Mesodermal cell (in vitro differentiated cells): ENCODE data around the gene SIL1.
"Not testable (repeated sequence)": the region's sequence is repeated elsewhere in the genome, so short reads cannot be mapped to it uniquely, and the experiment has no call there.

Experiments
- H3K27ac ChIP-seq: 2 replicates; pipeline ENCODE4 v1.7.0; 2013; ENCODE audit warnings: mild to moderate bottlenecking, low read depth, low read length, moderate library complexity; ENCODE audit not compliant: severe bottlenecking
- H3K36me3 ChIP-seq: 2 replicates; pipeline ENCODE4 v1.7.1; 2013; ENCODE audit warnings: mild to moderate bottlenecking, low read length, moderate library complexity; ENCODE audit not compliant: control insufficient read depth, insufficient read depth
- H3K4me1 ChIP-seq: one replicate; pipeline ENCODE4 v1.7.1; 2013; ENCODE audit warnings: mild to moderate bottlenecking, low read length; ENCODE audit not compliant: insufficient read depth, control insufficient read depth, poor library complexity, severe bottlenecking
- H3K4me3 ChIP-seq: 2 replicates; pipeline ENCODE4 v1.7.0; 2013; ENCODE audit warnings: low read length, control low read depth, mild to moderate bottlenecking; ENCODE audit not compliant: insufficient read depth, poor library complexity, severe bottlenecking; ENCODE audit errors: extremely low read depth
- H3K9me3 ChIP-seq: 2 replicates; pipeline ENCODE4 v1.7.1; 2013; ENCODE audit warnings: mild to moderate bottlenecking, low read length, moderate library complexity; ENCODE audit not compliant: control insufficient read depth
- WGBS, 2 experiments: methylation state at CpG; one replicate each; pipeline ENCODE4 v1.1.5; 2013; ENCODE audit warnings: missing lambda C conversion rate in 2 of 2; ENCODE audit not compliant: insufficient coverage in 2 of 2; 5-methylcytosine and 5-hydroxymethylcytosine counted together

The SIL1 gene

DNA sequence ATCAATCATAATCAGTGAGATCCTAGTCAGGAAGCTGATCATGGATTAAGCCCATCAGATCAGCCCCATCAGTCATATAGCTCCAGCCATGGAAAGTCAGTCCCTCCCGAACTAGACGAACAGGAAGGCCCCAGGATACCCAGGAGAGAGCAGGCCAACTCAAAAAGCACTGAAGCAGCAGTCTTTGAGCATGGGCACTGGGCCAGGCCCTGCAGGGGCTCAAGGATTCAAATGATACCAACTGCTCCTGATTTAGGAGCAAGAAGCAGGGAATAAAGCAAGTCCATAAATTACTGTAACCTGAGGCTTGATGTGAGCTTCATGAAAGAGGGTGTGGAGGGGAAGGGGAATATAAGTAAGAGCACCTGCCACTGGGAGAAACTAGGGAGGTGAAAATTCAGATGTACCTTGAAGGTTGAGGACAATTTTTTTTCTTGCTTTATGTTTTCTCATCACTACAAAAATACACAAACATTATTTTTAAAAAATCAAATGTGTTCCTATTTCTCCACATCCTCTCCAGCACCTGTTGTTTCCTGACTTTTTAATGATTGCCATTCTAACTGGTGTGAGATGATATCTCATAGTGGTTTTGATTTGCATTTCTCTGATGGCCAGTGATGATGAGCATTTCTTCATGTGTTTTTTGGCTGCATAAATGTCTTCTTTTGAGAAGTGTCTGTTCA, 115.2 kb downstream of the SIL1 start:
- WGBS, 2 experiments, result 90 to 96% methylated on average over 2 of the region's 2 CpGs
- no peak overlapping the region for H3K4me3 ChIP-seq
- no peaks in the 10 kb centered on the region for H3K9me3 ChIP-seq
- no peak overlapping the region for H3K27ac ChIP-seq
- no peaks in the 10 kb centered on the region for H3K4me1 ChIP-seq
- no peaks in the 10 kb centered on the region for H3K36me3 ChIP-seq

GRCh38 chr5:139079991-139080610, 118.1 kb downstream of the SIL1 start:
- Histone ChIP-seq H3K27ac (no peak overlapping the region), H3K36me3 (no peaks in the 10 kb centered on the region), H3K4me3 (no peak overlapping the region), H3K9me3 (no peaks in the 10 kb centered on the region), H3K4me1 (no peaks in the 10 kb centered on the region)
- 100% methylated on average over 1 of the region's 2 CpGs; no CpG with 5 or more reads in 1 of the 2 experiments for WGBS, 2 experiments

GRCh38 chr5:139079225-139079990, 118.8 kb downstream of the SIL1 start:
- no peaks in the 10 kb centered on the region for H3K9me3 ChIP-seq
- no peak overlapping the region for H3K27ac ChIP-seq
- 83% methylated on average over 1 of the region's 1 CpG; no CpG with 5 or more reads in 1 of the 2 experiments for WGBS, 2 experiments
- no peak overlapping the region for H3K4me3 ChIP-seq
- no peaks in the 10 kb centered on the region for H3K36me3 ChIP-seq
- no peaks in the 10 kb centered on the region for H3K4me1 ChIP-seq

DNA sequence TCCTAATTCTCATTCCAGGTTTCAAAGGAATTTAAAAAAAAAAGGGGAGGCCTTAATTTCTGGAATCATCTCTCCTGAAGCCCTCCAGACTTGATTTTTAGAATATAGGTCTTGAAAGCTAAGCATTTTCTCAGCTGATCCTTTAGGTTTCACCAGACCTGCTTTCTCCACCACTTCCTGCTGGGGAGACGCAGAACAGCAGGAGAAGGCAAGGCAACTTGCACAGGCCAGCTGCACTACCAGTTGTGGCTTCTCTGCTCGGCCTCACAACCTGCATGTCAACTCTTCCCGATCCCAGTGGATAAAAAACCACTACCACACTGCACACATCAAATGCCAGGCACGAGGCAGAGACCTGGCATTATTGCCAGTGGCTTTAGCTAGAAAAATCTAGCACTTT, 119.8 kb downstream of the SIL1 start:
- Histone ChIP-seq H3K4me3 (no peak overlapping the region), H3K4me1 (no peaks in the 10 kb centered on the region), H3K36me3 (no peaks in the 10 kb centered on the region), H3K27ac (no peak overlapping the region), H3K9me3 (no peaks in the 10 kb centered on the region)
- 92 to 100% methylated on average over 1 to 4 of the region's 4 CpGs for WGBS, 2 experiments

DNA sequence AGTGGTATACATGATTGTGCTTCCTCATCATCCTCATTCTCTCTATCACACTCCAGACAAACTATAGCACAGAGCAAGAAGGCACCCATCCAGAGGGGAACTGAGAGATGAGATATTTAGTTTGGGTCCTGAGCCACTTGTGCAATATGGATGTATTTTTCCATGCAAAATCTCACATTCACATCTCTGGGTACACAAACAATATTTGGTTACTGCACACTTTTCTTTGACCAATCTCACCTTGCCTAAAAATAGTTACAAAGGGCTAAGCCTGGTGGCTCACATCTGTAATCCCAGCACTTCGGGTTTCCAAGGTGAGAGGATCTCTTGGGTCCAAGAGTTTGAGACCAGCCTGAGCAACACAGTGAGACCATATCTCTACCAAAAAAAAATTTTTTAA, 120.3 kb downstream of the SIL1 start:
- no peak overlapping the region for H3K4me3 ChIP-seq
- H3K36me3 ChIP-seq, result no peaks in the 10 kb centered on the region
- no peaks in the 10 kb centered on the region for H3K9me3 ChIP-seq
- 100% methylated on average over 1 of the region's 1 CpG; no CpG with 5 or more reads in 1 of the 2 experiments for WGBS, 2 experiments
- no peak overlapping the region for H3K27ac ChIP-seq
- H3K4me1 ChIP-seq, result no peaks in the 10 kb centered on the region

GRCh38 chr5:139076111-139076510, 122.1 kb downstream of the SIL1 start:
- Histone ChIP-seq H3K9me3 (no peaks in the 10 kb centered on the region), H3K4me1 (no peaks in the 10 kb centered on the region), H3K36me3 (no peaks in the 10 kb centered on the region), H3K4me3 (no peak overlapping the region), H3K27ac (no peak overlapping the region)
- 80 to 85% methylated on average over 1 of the region's 1 CpG for WGBS, 2 experiments

DNA sequence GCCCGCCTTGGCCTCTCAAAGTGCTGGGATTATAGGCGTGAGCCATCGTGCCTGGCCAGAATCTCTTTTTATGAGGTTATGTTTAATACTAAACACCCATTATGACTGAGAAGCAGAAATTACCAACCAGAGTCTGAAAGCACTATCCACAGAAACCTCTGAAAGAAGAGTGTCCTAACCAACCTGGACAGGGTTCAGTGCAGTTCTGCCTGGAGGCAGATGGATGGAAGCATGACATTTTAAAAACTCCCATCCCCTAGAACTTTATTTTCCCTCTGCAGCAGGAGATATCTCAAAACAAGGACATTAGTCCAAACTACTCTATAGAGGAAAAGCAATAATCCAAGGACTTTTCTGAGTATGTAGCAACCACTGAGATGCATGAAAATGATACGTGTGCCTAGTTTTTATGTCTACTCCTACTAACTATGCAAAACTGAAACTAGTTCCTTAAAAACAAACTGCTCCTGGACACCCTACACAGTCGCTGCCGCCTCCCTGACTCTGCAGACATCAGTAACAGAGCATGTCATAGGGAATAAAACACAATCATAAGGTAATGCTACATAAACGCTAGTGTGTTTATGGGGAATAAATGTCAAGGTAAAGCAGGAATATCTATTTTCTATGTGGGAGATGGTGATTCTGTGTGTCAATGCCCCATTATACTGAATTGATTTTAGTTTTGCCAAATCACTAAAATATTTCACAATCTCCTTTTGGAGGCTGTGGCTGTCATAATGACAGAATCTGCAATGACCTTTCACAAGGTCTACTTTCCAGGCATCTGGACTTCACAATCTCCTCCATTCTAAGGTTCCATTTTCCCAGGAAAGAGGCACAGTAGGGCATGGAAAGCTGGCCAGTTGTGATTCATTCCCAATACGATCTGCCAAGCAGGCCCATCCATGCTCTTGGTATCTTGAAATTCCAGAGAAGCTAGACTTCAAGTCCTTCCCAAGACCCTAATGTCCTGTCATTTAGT, 122.8 kb downstream of the SIL1 start:
- 75 to 100% methylated on average over 2 of the region's 8 CpGs for WGBS, 2 experiments
- no peaks in the 10 kb centered on the region for H3K36me3 ChIP-seq
- H3K27ac ChIP-seq, result no peak overlapping the region
- H3K4me1 ChIP-seq, result no peaks in the 10 kb centered on the region
- no peaks in the 10 kb centered on the region for H3K9me3 ChIP-seq
- H3K4me3 ChIP-seq, result no peak overlapping the region

- not testable (repeated sequence) for H3K4me3 ChIP-seq, H3K36me3 ChIP-seq, H3K9me3 ChIP-seq, H3K27ac ChIP-seq, H3K4me1 ChIP-seq
- 100% methylated on average over 2 of the region's 2 CpGs; no CpG with 5 or more reads in 1 of the 2 experiments for WGBS, 2 experiments
These were observed 124.2 kb downstream of the SIL1 start for GRCh38 chr5:139073956-139074355.

DNA sequence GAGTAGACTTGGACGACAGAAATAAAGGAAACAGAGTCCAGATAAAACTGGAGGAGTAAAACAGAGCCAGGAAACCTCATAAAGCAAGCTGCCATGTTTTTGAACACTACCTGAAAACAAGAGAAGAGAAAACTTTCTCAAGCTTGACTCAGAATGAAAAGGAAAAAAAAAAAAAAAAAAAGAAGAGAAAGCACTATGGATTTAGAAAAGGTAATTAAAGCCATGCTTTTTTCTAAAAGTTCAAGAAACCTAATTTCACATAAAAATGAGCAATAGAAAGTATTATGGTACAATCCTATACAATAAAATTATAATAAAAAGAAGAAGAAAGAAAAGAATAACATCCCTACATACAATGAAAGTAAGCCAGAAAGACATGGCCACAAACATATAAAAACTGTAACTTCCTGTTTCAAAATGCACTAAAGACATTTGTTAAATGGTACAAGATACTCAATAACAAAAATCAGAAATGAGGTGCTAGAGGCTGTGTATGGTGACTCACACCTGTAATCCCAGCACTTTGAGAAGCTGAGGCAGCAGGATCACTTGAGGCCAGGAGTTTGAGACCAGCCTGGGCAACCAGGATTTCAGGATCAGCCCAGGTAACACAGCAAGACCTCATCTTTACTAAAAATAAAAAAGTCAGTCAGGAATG, 129.5 kb downstream of the SIL1 start:
- no peak overlapping the region for H3K4me3 ChIP-seq
- H3K36me3 ChIP-seq, result no peaks in the 10 kb centered on the region
- WGBS, 2 experiments, result 100% methylated on average over 1 of the region's 1 CpG; no CpG with 5 or more reads in 1 of the 2 experiments
- H3K9me3 ChIP-seq, result no peaks in the 10 kb centered on the region
- no peaks in the 10 kb centered on the region for H3K4me1 ChIP-seq
- H3K27ac ChIP-seq, result no peak overlapping the region

- no peaks in the 10 kb centered on the region for H3K36me3 ChIP-seq
- no peaks in the 10 kb centered on the region for H3K9me3 ChIP-seq
- no CpG with 5 or more reads among the region's 2 CpGs for WGBS, 2 experiments
- no peak overlapping the region for H3K4me3 ChIP-seq
- H3K4me1 ChIP-seq, result peaks cover under 1% of the 10 kb centered on the region
- H3K27ac ChIP-seq, result no peak overlapping the region
These were observed 130.1 kb downstream of the SIL1 start for GRCh38 chr5:139068060-139068459.
